Activated CD4-positive, alpha-beta T cell treated with anti-CD3 and anti-CD28 coated beads, Interleukin-2, amount 50 U/mL, for 48 hours (primary cell): ENCODE data around the gene HM13.
"Not testable (repeated sequence)": the region's sequence is repeated elsewhere in the genome, so short reads cannot be mapped to it uniquely, and the experiment has no call there.

Experiments
- DNase-seq, 2 experiments: peaks; one replicate each; pipeline ENCODE4 v3.0.0-alpha.2; 2020

HM13 gene

DNA sequence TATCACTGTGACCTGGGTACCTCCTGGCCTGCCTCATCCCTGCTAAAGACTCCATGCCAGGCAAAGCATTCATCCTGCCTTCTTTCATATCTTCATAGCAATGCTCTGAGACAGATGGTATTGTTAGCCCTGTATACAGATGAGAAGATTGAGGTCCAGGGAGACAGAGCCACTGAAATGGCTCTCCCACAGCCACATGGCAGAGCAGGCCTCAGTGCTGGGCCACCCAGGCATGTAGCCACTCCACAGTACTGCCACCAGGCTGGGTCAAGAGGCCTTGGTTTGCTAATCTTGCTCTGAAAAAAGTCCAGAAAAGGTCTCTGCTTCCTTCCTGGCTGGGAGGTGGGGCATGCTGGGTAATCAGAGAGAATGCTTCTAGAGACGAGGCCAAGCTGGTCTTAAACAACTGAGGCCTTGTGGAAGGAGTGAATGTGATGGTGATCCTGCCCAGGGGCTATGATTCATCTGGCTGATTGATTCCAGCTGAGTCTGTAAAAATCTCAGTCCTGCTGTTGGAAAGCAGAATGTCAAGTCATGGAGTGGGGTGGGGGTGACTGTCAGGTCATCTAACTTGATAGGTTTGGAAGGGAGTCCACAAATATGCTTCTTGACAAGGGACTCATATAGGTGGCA lies 29.8 kb downstream of the HM13 start:
- DNase-seq = no peak

DNA sequence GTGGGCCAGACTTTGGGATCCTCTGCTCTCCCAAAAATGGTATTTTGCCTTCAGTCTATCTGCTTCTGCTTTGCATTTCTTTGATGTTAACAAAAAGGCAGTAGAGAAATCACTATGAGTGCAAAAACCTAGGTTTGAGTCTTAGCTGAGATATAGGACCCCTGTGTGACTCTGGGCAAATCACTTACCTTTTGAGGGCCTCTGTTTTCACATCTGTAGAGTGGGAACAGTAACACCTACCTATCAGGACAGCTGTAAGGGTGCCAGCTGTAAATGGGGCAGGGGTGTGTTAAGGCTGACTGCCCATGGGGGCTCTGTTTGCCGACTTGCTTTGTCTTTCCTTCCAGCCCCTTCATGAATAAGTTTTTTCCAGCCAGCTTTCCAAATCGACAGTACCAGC lies 30.4 kb downstream of the HM13 start:
- no peak for DNase-seq

DNA sequence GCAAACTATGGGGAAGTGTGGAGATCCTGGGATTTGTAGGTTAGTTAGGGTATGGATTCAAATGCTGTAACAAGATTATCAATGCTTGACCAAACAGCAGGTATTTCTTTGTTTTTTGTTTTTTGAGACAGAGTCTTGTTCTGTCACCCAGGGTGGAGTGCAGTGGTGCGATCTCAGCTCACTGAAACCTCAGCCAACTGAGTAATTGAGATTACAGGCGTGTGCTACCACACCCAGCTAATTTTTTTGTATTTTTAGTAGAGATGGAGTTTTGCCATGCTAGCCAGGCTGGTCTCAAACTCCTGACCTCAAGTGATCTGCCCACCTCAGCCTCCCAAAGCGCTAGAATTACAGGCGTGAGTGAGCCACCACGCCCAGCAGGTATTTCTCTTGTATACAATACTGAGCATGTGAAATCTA lies 31.4 kb downstream of the HM13 start:
- DNase-seq = not testable (repeated sequence)

DNA sequence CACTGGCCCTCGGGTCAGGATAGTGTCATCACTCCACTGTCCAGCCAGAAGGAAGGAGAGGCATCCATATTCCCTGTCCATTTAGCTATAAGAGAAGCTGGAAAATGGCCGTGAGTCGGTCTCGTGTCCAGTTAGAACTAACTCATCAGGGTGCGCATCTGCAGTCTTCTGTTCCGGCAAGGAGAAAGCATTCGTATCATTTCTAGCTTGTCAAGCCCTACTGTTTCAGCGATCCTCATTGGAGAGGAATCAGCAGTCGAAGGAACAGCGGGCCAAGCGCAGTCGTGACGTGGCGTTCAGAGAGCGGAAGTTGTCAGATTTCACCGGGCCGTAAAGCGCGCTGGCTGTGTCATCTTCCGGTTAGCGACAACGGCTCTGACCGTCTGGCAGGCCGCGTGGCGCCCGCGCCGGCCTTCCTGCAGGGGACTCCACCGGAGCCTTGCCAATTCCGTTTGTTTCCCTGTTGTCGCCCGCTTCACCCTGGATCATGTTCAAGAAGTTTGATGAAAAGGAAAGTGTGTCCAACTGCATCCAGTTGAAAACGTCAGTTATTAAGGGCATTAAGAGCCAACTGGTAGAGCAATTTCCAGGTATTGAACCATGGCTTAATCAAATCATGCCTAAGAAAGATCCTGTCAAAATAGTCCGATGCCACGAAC lies 32.9 kb downstream of the HM13 start:
- peak; percentile 78 to 83 for DNase-seq

DNA sequence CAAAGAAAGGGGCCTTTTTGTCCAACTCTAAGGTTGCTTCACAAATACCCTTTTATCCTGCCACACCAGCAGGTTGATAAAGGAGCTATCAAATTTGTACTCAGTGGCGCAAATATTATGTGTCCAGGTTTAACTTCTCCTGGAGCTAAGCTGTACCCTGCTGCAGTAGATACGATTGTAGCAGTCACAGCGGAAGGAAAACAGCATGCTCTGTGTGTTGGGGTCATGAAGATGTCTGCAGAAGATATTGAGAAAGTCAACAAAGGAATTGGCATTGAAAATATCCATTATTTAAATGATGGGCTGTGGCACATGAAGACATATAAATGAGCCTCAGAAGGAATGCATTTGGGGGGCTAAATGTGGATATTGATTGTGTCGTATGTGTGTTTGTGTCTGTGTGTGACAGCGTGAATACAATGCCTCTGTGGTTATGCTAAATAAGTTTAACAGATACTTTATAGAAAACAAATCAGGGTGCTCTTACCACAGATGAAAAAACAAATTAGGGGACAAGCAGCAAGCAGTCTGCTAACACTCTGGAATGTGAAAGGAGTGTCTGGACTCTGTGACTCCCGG lies 33.6 kb downstream of the HM13 start:
- DNase-seq = no peak

DNA sequence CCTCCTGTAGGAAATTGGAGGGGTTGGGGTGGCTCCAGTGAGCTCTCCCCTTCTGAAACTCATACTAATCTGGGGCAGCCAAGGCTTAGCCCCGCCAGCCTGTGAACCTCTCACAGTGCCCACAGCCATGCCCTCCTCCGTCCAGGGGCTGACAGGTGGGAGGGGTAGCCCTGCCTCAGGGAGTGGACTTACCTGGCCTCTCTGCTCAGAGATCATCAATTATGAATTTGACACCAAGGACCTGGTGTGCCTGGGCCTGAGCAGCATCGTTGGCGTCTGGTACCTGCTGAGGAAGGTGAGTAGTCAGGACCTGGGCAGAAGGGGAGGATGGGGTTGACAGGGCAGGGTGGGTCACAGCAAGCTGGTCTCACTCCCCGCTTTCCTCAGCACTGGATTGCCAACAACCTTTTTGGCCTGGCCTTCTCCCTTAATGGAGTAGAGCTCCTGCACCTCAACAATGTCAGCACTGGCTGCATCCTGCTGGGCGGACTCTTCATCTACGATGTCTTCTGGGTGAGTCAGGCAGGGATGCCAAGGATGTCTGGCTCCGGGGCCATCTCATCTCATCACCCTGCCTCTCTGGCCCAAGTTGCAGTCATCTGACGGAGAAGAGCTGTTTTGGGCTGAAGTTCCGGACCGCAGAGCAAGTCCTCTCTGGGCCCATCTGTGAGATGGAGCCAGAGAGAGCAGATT lies 34.7 kb downstream of the HM13 start:
- no peak for DNase-seq

DNA sequence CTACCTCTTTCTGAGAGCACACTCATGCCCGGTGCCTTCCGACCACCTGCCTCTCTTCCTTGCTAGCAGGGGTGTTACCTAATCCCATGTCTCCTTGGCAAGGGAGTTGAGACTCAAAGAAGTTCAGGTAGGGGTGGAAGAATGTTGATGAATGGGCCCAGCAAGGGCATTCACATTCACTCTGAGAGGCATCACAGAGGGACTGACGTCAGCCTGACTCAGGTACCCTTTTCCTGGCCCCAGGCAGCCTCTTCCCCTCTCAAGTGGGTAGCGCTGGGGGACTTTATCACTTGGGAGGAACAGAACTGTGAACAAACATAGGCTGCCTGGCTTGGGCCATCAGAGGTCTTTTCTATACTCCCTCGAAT lies 35.3 kb downstream of the HM13 start:
- DNase-seq = no peak

DNA sequence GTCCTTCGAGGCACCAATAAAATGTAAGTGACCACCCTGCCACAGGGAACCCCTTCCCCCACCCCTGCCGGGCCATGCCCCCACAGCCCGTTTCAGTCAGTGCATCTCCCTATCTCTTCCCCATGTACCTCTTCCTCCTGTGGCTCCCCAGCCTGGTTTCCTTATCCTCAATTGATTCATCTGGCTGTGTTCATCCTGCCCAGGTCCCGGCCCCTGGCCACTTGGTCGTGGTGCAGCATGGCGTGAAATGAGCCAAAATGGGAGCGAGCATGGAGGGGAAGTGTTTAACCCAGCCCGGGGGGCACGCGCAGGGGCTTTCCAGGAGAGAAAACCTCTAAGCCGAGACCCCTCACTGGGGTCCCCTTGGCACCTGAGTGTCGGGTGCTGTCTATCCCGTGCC lies 35.9 kb downstream of the HM13 start:
- DNase-seq = no peak

DNA sequence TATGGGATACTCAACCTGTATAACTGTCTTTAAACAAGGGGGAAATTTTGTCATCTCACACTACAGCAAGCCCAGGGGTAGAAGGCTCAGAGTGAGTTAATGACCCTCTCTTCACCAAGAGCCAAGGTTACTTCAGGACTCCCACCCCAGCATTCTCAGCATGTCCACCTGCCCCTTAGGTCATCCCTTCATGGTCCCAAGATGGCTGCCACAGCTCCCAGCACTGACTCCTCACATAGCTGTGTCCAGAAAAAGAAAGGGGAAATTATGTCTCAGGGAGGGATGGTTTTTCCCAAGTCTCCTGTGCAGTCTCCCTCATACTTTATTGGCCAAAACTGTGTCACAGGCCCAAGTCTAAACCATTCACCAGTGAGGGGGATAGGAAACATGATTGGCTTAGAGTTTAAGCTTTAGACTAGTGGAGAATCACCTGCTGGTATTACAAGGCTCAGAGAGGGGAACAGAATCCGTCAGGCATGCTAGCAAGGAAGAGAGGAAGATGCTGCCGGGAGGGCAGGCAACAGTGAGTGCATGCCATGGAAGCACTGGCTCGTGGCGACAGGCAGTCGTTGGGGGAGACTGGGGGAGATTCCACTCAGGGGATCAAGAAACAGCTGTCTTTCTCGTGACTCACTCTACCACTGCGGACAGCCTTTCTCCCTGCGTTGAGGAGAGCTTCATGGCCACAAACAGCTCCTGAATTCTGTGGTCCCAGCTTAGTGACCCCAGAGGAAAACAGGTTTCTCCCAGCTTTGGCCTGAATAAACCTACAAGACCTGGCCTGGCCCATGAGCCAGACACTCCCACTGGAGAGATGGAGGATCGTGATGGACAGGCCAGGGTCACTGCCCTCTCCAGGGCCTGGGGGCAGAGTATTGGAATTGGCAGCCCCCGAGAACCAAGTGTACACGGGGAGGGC lies 37.2 kb downstream of the HM13 start:
- DNase-seq = no peak

DNA sequence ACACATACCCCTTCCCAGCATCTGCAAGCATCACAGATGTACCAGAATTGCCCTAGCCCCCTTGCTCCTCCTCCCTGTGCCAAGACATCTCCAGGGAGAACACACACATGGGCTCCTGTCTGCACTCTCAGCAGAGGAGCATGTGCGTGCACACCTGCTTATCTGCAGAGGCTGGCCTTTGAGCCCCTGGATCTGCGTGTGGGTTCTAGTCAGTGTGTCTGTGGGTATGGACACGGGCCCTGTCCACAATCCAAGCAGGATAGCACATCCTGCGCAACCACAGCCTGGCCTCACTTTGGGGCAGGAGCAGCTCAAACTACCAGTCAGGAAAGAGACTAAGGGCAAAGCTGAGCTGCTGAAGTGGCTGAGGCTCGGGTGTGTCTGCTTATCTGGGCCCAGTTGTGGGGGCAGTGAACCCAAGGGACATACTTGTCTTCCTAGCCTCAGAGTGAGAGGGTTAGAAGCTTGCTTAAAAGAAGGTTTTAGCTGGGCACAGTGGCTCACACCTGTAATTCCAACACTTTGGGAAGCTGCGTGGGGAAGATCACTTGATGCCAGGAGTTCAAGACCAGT lies 41.0 kb downstream of the HM13 start:
- no peak for DNase-seq

DNA sequence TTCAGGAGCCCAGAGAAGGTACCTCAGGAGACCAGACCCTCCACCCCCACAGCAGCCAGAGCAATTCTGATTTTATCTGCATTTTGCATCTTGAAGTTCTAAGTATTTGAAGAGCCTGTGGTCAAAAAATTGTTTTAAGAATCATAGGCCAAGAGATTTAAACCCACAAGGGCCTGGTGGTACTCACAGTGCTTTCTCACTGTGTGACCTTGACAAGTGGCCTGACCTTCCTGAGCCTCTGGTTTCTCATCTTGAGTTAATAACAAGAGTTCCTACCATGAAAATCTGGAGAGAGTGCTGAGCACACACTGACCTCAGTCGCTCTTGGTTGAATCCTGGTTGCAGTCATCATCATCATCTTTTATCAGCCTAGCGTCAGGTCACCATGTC lies 45.5 kb downstream of the HM13 start:
- no peak for DNase-seq

DNA sequence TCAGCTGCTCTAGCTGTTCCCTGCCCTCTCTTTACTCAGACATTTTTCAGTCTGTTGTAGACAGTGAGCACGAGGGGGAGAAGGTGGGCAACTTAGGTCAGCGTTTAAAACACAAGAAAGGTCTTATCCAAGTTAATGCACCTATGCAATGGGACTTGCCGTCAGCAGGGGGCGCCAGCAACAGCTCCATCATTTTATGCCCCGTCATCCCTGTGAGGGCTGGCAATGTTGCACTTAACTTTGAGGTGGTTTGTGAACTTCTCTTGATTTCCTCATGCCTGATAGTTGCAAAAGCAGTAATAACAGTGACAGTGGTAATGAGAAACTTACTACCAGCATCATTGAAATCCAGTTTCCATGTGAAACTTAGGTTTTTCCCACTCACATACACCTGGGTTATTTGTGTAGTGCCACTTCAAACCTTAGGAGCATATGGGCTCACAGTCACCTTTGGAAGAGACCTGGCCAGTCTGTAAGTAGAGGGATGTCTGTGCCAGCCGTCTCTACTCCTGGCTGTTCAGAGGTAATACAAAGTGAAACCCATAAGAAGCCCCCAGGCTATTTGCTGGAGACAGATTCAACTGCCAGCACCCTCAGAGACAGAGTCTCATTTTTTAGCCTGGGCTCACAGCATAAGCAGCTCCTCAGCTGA lies 46.0 kb downstream of the HM13 start:
- DNase-seq = peak; percentile 78 to 83

DNA sequence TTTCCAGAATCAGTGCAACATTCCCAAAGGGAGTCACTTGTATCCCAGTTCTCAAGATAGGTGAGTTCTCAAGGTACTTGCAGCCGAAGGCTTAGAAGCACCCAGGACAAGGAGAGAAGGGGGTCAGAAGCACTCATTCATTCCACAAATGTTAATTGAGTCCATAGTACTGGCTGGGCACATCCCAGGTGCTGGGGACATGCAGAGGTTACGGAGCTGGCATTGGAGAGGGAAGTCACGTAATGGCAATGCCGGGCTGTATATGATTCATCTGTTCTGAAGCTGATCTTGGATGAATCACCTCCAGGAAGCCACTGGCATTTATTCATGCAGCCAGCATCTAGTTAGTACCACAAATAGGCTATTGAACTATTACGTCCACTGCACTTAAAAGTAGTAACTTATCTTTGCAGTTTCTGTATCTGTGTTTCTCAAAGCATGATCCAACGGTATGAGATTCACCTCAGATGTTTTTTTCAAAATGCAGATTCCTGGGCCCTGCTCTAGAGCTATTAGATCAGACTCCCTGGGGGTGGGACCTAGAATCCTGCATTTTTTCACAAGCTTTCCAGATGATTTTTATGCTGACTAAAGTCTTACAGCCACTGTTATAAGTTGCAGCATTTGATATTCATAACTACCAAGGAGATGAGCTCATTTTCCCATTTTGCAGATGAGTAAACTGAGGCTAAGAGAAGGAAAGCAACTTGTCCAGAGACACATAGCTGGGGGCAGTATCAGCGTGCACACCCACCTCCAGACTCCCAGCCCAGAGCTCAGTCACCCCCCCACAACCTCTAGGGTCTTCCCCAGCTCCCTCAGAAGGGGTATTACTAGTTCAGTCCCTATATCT lies 46.7 kb downstream of the HM13 start:
- DNase-seq = no peak

DNA sequence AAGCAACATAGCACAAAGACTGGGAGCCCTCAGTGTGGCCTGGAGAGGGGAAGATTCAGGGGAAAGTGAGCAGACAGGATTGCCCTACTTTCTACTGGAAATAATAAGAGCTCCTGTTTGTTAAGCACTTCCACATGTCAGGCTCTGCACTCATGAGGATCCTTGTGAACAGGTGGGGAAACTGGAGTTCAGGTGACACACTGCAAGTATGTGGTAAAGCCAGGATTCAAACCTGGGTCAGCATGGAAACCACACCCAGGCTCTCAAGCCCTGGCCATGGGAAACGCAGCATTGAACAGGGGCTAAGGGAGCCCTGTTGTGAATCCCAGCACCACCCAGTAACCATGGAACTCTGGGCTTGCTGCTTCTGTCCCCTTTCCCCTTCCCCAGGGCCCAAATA lies 48.0 kb downstream of the HM13 start:
- DNase-seq = no peak

DNA sequence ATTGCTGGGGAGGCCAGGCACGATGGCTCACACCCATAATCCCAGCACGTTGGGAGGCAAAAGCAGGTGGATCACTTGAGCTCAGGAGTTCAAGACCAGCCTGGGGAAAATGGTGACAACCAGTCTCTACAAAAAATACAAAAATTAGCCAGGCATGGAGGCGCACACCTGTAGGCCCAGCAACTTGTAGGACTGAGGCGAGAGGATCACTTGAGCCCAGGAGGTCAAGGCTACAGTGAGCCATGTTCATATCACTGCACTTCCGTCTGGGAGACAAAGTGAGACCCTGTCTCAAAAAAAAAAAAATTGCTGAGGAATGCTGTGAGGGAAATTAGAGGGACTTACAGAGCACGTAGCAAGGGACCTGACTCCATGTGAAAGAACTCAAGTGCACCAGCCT lies 50.0 kb downstream of the HM13 start:
- no peak for DNase-seq

DNA sequence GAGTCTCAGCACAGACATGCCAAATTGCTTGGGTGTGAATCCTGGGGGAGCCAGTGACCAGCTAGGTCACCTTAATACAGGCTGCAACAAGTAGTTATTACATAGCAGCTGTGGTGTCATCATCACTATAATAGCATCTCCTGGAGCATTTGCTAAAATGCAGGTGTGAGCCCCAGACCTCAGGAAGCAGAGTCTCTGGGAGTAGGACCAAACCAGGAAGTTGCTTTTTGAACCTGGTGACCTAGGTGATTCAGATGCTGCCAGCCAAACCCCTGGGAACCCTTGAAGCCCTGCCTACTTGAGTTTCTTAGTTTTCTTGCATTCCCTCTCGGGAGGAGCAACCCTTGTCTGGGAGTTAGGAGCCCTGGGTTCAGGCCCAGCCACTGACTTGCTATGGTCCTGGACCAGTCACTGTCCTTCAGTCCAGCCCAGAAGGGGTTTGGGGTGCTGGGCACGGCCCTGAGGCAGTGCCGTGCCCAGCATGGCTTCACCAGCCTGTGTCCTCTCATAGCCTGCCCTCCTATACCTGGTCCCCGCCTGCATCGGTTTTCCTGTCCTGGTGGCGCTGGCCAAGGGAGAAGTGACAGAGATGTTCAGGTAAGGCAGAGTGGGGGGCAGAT lies 51.6 kb downstream of the HM13 start:
- DNase-seq = no peak

DNA sequence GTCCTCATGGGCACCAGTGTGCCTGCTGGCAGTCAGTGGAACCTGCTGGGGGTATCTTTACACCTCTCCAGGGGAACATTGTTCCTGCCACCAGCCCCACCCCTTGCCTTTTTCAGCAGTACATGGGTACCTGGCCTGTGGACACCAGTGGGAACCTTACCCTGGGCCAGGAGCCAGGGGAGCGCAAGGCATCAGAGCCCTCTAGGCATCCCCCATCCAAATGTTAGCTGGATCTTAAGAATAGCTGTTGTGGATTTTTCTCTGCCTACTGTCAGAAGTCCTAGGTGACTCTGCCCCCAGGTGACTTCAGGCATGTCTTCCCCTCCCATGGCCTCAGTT lies 52.0 kb downstream of the HM13 start:
- no peak for DNase-seq

DNA sequence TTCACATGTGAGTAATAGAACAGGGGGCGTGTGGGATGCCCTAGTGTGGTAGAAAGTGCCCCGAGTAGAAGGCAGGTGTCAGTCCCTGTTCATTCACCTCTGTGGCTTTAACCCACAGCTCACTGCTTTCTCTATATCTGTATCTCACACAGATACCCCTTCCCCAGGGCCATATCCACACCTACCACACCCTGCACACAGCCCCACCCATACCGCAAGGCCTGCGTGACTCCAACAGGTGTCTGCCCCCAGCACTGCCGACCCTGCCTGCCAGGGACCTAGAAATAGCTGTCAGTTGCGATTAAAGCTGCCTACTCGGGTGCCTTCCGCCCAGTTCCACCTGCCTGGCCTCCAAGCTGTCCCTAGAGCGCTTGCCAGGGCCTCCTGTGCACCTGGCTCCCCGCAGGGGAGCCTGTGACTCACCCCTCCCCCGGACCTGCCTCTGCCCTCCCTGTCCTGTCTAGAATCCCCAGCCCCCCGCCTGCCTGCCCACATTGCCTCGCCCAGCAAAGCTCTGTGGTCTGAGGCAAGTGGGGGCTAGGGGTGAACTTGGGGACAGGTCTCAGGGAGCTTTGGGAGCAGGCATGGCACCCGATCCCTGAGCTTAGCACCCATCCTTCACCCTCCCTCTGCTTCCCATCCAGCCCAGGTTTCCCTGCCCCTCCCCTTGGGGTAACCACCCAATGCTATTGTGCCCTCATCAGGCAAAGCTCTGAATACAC lies 52.6 kb downstream of the HM13 start:
- DNase-seq = no peak

DNA sequence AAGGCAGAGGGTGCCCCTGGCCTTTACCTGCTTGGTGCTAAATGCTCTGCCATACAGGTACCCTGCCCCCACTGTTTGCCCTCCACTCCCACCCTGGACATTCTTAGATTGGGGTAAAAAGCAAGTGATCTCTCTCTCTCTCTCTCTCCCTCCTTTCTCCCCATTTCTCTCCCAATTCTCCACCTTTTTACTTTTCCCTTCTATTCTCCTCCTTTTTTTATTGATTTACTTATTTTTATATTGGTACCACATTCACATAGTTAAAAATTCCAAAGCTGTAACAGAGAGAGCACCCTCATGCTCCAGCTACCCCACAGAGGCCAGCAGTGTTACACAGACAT lies 53.1 kb downstream of the HM13 start:
- DNase-seq = no peak

DNA sequence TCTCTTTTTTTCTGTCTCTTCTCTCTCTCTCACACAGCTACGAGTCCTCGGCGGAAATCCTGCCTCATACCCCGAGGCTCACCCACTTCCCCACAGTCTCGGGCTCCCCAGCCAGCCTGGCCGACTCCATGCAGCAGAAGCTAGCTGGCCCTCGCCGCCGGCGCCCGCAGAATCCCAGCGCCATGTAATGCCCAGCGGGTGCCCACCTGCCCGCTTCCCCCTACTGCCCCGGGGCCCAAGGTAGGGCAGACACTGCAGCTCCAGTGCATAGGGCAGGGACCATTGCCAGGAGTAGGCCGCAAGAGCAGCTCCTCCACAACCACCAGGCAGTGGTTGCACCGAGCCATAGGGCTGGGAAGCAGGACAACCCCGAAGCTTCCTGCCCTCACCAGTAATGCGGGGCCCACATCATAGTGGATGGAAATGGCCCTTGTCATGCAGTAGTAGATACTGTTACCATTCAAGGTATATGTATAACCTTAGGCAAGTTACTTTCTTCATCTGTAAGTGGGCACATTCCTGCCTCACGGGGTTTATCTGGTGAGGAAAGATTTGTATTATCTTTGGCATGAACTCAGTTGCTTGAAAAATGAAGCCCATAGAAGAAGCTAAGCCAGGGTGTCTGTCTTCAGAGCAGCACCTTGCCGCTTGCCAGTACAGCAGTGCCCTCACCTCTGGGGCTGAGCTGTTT lies 53.9 kb downstream of the HM13 start:
- no peak for DNase-seq
